ENCODE measurements around the gene TBC1D1. TPM values are rescaled to one million over a fixed set of nuclear protein-coding genes. Genes with fewer than 3 reads are reported as not detected.

TBC1D1 gene
- total RNA-seq, 4 donors from 2014 or later, result 111 to 176 (median 142) TPM

DNA sequence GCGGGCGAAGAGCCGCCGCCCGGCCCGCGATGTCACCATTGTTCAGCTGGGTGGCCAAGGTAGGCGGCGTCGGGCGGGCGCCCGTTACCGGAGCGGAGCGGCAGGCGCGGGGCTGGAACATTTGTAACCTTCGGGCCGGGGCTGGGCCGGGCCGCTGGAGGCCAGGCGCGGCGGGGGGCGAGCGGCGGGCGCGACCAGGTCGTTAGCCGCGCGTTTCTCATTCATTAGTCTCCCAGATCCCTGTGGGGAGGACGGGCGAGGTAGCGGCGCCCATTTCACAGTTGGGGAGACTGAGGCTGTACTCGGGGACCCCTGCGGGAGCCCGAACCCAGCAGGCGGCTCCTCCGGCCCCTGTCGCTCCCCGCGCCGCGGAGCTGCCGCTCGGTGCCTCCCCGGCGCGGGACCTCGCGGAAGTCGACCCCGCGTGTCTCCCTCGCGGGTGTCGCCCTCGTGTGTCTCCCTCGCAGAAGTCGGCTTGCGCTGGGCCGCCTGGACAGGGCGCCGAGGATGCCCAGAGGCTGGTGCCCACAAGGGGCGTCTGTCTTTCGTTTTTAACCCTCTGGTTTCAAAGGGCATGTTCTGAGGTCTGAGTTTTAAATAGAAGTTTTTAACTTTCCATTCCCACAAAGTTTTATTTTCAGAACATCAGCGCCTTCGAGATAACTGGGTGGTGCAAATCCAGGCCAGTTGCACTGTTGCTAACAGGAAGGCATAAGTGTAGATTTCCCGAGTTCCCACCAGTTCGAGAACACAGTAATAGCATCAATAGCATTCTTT, 86.8 kb downstream of the TBC1D1 start:
- in situ Hi-C loops (cut with MboI; ENCODE audit: low sequenced_read_pairs in 4 of 4), result loop anchor here in 1 of 4 donors (10.0 kb wide), 1 partner anchor 93 kb away; no protein-coding TSS in a partner anchor
- intact Hi-C loops (cut with DNase I; ENCODE audit: low total_unique reads), result loop anchor here (1.0 to 10.0 kb wide), 7 partner anchors 41 to 687 kb away; partner anchors contain the start of genes KLF3, PGM2 and RELL1
- Histone ChIP-seq H3K27ac (peak overlapping the region; percentile 79 to 92 (median 85)), H3K4me3 (peak overlapping the region; percentile 63 to 83 (median 64)), H3K27me3 (no peaks in the 10 kb centered on the region), H3K9me3 (no peaks in the 10 kb centered on the region), H3K36me3 (no peaks in the 10 kb centered on the region), H3K4me1 (peaks cover 24 to 30% of the 10 kb centered on the region in 2 donors)
- DNase-seq (peak; percentile 47 to 68), ATAC-seq (peak; percentile 76 to 89)
- TF ChIP-seq, protein P1, sequence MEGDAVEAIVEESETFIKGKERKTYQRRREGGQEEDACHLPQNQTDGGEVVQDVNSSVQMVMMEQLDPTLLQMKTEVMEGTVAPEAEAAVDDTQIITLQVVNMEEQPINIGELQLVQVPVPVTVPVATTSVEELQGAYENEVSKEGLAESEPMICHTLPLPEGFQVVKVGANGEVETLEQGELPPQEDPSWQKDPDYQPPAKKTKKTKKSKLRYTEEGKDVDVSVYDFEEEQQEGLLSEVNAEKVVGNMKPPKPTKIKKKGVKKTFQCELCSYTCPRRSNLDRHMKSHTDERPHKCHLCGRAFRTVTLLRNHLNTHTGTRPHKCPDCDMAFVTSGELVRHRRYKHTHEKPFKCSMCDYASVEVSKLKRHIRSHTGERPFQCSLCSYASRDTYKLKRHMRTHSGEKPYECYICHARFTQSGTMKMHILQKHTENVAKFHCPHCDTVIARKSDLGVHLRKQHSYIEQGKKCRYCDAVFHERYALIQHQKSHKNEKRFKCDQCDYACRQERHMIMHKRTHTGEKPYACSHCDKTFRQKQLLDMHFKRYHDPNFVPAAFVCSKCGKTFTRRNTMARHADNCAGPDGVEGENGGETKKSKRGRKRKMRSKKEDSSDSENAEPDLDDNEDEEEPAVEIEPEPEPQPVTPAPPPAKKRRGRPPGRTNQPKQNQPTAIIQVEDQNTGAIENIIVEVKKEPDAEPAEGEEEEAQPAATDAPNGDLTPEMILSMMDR (IDR thresholded peaks at IDR 0.05 in 4 of 5, conservative IDR thresholded peaks at IDR 0.05 in 1 of 5), result peak; percentile 62 to 86 (median 78)
- TF ChIP-seq POLR2A (IDR thresholded peaks at IDR 0.05), result peak; percentile 25 to 54

DNA sequence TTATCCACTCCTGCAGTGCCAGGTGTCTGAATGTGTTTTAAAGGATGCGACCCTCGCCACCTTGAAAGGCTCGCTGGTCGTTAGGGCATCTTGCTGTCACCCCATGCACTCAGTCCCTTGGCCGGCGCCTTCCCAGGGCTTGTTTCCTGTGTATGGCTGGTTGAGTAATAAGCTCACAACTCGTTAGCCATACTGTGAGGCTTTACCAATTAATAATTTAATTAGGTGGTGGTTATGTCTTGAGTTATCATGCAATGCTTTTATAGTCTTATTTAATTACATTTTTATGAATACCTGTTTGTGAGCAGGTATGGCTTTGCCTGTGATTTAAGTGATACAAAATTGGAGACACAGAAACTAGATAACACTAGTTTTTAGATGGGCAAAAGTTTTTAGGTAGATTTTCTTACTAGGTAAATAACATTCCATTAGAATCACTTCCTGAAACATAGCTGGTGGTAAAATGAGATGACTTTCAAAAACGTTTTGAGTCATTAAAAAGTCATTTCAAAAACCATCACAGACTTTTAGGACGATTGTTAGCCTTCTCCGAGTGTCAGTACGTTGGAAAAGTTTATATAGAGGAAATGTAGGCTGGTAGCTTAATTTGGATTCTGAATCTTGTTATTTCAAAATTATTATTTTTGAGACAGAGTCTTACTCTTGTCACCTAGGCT, 87.5 kb downstream of the TBC1D1 start:
- TF ChIP-seq, protein P1 (IDR thresholded peaks at IDR 0.05 in 4 of 5, conservative IDR thresholded peaks at IDR 0.05 in 1 of 5), result no peak
- TF ChIP-seq POLR2A (IDR thresholded peaks at IDR 0.05), result no peak
- Histone ChIP-seq H3K4me3 (peak overlapping the region; percentile 63 to 83 (median 64)), H3K9me3 (no peaks in the 10 kb centered on the region), H3K27ac (peak overlapping the region; percentile 79 to 92 (median 85)), H3K27me3 (no peaks in the 10 kb centered on the region), H3K4me1 (peaks cover 26 to 31% of the 10 kb centered on the region in 2 donors), H3K36me3 (no peaks in the 10 kb centered on the region)
- intact Hi-C loops (cut with DNase I; ENCODE audit: low total_unique reads), result loop anchor here (1.0 to 10.0 kb wide), 5 partner anchors 88 to 686 kb away; partner anchors contain the start of genes KLF3, PGM2 and RELL1
- DNase-seq, result no peak
- ATAC-seq, result peak in 1 of 2 donors; percentile 10
- in situ Hi-C loops (cut with MboI; ENCODE audit: low sequenced_read_pairs in 4 of 4), result loop anchor here in 1 of 4 donors (10.0 kb wide), 1 partner anchor 94 kb away; no protein-coding TSS in a partner anchor

DNA sequence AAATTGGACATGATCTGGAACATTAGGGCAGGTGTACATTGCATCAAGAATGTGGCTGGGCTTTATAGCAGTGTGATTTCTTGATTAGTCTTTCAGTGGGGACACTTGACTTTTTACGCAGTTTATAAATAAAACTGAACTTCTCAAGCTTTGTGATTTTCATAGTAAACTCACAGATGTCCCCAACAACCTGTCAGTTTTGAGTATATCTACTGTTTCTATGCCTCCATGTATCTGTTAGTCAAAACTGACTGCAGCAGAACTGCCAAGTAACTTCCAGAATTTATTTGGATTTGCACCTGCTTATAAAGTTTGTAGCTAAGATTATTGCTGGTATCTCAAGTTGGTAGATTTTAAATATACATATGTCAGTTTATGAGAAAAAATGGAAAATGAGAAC, 89.4 kb downstream of the TBC1D1 start:
- no peaks in the 10 kb centered on the region for H3K9me3 ChIP-seq
- H3K27ac ChIP-seq, result no peak overlapping the region
- DNase-seq (no peak), ATAC-seq (no peak)
- no peaks in the 10 kb centered on the region for H3K27me3 ChIP-seq
- no peak overlapping the region for H3K4me3 ChIP-seq
- TF ChIP-seq POLR2A (IDR thresholded peaks at IDR 0.05), result no peak
- TF ChIP-seq, protein P1 (IDR thresholded peaks at IDR 0.05 in 4 of 5, conservative IDR thresholded peaks at IDR 0.05 in 1 of 5), result no peak
- H3K36me3 ChIP-seq, result no peaks in the 10 kb centered on the region
- in situ Hi-C loops (cut with MboI; ENCODE audit: low sequenced_read_pairs in 4 of 4) (no loop called here), intact Hi-C loops (cut with DNase I; ENCODE audit: low total_unique reads) (no loop called here)
- H3K4me1 ChIP-seq, result peaks cover 26 to 31% of the 10 kb centered on the region in 2 donors

DNA sequence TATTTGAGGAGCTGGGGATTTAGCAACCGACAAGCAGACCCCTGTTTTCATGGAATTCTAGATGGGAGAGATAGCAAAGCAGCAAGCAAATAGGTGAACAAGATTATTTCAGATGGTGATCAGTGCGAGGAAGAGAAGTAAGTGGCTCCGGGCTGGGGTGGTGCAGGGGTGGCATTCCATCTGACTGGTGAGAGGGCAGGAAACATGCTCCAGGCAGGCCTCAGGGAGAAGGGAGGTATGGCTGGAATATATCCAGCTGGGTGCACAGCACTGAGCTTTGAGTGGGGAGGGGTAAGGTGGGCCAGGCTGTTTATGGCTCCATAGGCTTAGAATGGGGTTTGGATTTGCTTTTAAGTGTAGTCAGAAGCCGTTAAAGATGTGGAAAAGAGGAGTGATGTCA, 90.5 kb downstream of the TBC1D1 start:
- peak overlapping the region in 1 of 4 donors; percentile 15 for H3K27ac ChIP-seq
- H3K4me1 ChIP-seq, result peaks cover 31 to 33% of the 10 kb centered on the region in 2 donors
- no peak for TF ChIP-seq POLR2A (IDR thresholded peaks at IDR 0.05)
- TF ChIP-seq, protein P1 (IDR thresholded peaks at IDR 0.05 in 4 of 5, conservative IDR thresholded peaks at IDR 0.05 in 1 of 5), result no peak
- H3K4me3 ChIP-seq, result no peak overlapping the region
- intact Hi-C loops (cut with DNase I; ENCODE audit: low total_unique reads) (no loop called here), in situ Hi-C loops (cut with MboI; ENCODE audit: low sequenced_read_pairs in 4 of 4) (no loop called here)
- DNase-seq, result no peak
- no peaks in the 10 kb centered on the region for H3K27me3 ChIP-seq
- no peaks in the 10 kb centered on the region for H3K36me3 ChIP-seq
- no peak for ATAC-seq
- no peaks in the 10 kb centered on the region for H3K9me3 ChIP-seq
